ENCODE measurements around the gene SLF2. TPM values are rescaled to one million over a fixed set of nuclear protein-coding genes. Genes with fewer than 3 reads are reported as not detected.

SLF2 gene
- total RNA-seq, 4 donors from 2014 or later = 9.2 to 23.0 (median 20.1) TPM

DNA sequence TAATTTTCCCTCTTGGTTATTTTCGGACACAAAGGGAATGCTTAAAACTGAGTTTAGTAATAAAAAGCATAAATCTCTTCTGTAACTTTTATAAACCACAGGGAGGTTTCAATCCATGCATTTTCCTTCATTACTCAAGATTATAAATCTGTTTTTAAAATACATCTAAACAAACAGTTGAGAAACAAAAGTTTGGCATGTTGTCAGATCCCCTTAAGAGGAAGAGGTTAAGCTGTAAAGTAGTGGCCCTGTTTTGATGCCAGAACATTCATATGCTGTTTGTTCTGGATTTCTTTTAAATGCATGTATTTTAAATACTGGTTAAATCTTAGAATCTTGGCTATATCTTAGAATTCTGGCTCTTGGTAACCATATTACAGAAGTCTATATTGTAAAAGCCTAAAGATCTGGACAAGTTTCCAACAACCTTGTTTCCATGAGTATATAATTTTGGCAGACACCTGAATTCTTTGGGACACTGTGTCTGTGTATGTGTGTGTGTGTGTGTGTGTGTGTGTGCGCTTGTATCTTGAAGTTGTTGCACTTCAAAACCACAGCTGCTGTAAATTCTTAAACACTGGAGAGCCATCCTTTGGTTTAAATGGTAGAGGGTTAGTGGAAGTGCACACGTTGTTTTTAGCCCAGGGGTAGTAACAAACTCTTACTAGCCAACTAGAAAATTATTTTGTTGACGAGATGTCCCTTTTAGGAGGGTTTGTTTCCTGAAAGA is 49.8 kb downstream of the SLF2 start:
- intact Hi-C loops (cut with DNase I; ENCODE audit: low total_unique reads) (no loop called here), in situ Hi-C loops (cut with MboI; ENCODE audit: low sequenced_read_pairs in 4 of 4) (no loop called here)
- peaks cover 0 to 52% of the 10 kb centered on the region in 2 donors for H3K36me3 ChIP-seq
- no peaks in the 10 kb centered on the region for H3K9me3 ChIP-seq
- H3K27me3 ChIP-seq = no peaks in the 10 kb centered on the region
- TF ChIP-seq, protein P1, sequence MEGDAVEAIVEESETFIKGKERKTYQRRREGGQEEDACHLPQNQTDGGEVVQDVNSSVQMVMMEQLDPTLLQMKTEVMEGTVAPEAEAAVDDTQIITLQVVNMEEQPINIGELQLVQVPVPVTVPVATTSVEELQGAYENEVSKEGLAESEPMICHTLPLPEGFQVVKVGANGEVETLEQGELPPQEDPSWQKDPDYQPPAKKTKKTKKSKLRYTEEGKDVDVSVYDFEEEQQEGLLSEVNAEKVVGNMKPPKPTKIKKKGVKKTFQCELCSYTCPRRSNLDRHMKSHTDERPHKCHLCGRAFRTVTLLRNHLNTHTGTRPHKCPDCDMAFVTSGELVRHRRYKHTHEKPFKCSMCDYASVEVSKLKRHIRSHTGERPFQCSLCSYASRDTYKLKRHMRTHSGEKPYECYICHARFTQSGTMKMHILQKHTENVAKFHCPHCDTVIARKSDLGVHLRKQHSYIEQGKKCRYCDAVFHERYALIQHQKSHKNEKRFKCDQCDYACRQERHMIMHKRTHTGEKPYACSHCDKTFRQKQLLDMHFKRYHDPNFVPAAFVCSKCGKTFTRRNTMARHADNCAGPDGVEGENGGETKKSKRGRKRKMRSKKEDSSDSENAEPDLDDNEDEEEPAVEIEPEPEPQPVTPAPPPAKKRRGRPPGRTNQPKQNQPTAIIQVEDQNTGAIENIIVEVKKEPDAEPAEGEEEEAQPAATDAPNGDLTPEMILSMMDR (IDR thresholded peaks at IDR 0.05 in 4 of 5, conservative IDR thresholded peaks at IDR 0.05 in 1 of 5) = no peak
- no peak for TF ChIP-seq POLR2A (IDR thresholded peaks at IDR 0.05)
- no peak for ATAC-seq
- DNase-seq = no peak
- H3K4me1 ChIP-seq = peaks cover 3 to 6% of the 10 kb centered on the region in 2 donors
- no peak overlapping the region for H3K4me3 ChIP-seq
- H3K27ac ChIP-seq = no peak overlapping the region

GRCh38 chr10:100963826-100964225 is 51.1 kb downstream of the SLF2 start:
- intact Hi-C loops (cut with DNase I; ENCODE audit: low total_unique reads) (no loop called here), in situ Hi-C loops (cut with MboI; ENCODE audit: low sequenced_read_pairs in 4 of 4) (no loop called here)
- TF ChIP-seq, protein P1 (IDR thresholded peaks at IDR 0.05 in 4 of 5, conservative IDR thresholded peaks at IDR 0.05 in 1 of 5) = no peak
- TF ChIP-seq POLR2A (IDR thresholded peaks at IDR 0.05) = no peak
- DNase-seq (no peak), ATAC-seq (no peak)
- Histone ChIP-seq H3K4me1 (peaks cover 8 to 11% of the 10 kb centered on the region in 2 donors), H3K4me3 (no peak overlapping the region), H3K27ac (no peak overlapping the region), H3K9me3 (no peaks in the 10 kb centered on the region), H3K27me3 (no peaks in the 10 kb centered on the region), H3K36me3 (peaks cover 0 to 40% of the 10 kb centered on the region in 2 donors)

GRCh38 chr10:100965820-100966219 is 53.1 kb downstream of the SLF2 start:
- DNase-seq (no peak), ATAC-seq (no peak)
- H3K36me3 ChIP-seq = peaks cover 0 to 26% of the 10 kb centered on the region in 2 donors
- no peak overlapping the region for H3K27ac ChIP-seq
- H3K4me1 ChIP-seq = peaks cover 14 to 19% of the 10 kb centered on the region in 2 donors
- H3K27me3 ChIP-seq = no peaks in the 10 kb centered on the region
- TF ChIP-seq, protein P1 (IDR thresholded peaks at IDR 0.05 in 4 of 5, conservative IDR thresholded peaks at IDR 0.05 in 1 of 5) = no peak
- no peak for TF ChIP-seq POLR2A (IDR thresholded peaks at IDR 0.05)
- in situ Hi-C loops (cut with MboI; ENCODE audit: low sequenced_read_pairs in 4 of 4) = no loop called here
- intact Hi-C loops (cut with DNase I; ENCODE audit: low total_unique reads) = no loop called here
- no peaks in the 10 kb centered on the region for H3K9me3 ChIP-seq
- H3K4me3 ChIP-seq = no peak overlapping the region

DNA sequence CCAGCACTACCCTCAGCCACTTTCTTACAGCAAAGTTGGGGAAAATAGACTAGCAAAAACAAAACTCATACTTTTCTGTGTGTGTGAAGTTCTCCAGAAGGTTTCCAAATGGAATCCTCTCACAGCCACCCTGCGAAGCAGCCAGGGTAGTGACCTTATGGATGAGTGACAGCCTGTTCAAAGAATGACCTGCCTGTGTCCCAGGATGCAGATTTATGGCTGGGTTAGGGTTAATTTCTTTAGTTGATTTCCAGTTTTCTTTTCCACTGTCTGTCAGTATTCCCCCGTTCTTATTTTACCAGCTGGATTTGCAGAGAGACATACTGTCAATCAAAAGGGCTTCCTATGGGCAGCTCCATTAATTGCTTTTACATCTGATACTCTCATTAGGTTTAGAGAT is 54.1 kb downstream of the SLF2 start:
- no peak for DNase-seq
- intact Hi-C loops (cut with DNase I; ENCODE audit: low total_unique reads) = no loop called here
- no peak for ATAC-seq
- in situ Hi-C loops (cut with MboI; ENCODE audit: low sequenced_read_pairs in 4 of 4) = no loop called here
- H3K9me3 ChIP-seq = no peaks in the 10 kb centered on the region
- no peak overlapping the region for H3K27ac ChIP-seq
- peaks cover 8 to 17% of the 10 kb centered on the region in 2 donors for H3K4me1 ChIP-seq
- H3K27me3 ChIP-seq = no peaks in the 10 kb centered on the region
- H3K4me3 ChIP-seq = no peak overlapping the region
- peaks cover 0 to 23% of the 10 kb centered on the region in 2 donors for H3K36me3 ChIP-seq
- TF ChIP-seq POLR2A (IDR thresholded peaks at IDR 0.05) = no peak
- TF ChIP-seq, protein P1 (IDR thresholded peaks at IDR 0.05 in 4 of 5, conservative IDR thresholded peaks at IDR 0.05 in 1 of 5) = no peak
